Measurements from ENCODE around the gene CIB4.

Gene CIB4

DNA sequence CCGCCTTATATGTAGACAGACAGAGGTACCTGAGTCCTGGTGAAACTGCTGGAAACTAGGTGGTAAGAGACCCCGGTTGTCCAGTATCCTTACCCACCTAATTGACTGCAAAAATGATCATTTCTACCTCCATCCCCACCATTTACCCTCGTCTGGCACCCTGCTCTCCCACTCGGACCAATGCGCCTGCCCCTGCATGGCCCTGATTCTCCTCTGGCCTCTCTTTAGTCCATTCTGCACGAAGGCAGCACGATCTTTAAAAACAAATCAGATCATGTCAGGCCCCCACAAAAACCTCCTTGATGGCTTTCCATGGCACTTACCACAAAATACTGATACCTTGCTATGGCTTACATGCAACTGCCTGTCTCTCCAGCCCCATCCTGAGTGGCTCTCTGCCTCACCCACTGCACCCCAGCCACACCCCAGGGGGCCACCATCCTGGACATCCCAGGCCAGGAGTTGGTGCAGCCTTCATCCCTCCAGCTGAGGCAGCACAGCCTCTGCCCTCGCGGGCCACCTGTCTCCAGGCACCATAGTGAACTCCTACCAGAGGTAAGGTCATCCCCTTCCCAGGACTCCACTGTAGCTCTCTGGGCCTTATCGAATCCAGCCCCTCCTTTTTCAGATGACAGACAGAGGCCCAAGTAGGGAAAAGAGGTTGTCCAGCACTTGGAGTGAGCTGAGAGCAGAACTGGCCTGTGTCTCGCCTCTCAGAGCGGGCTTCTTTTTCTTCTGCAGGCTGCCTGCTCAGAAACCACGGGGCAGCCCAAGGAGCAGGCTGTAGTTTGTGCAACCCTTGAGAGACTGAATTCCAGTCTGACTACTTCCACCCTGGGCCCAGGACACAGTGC, 12.3 kb upstream of the CIB4 start:
- DNase-seq (no peak), ATAC-seq (ENCODE audit: insufficient read depth, low read depth) (no peak)
- no peak overlapping the region for H3K27ac ChIP-seq (ENCODE audit: low read length)
- H3K4me1 ChIP-seq (ENCODE audit: insufficient read depth, low read length), result no peaks in the 10 kb centered on the region
- no peak overlapping the region for H3K4me2 ChIP-seq (ENCODE audit: insufficient read depth, low read length)
- no peak overlapping the region for H3K4me3 ChIP-seq (ENCODE audit: low read depth in 1 of 2, low read length in 2 of 2)
- H2AFZ ChIP-seq (ENCODE audit: low read depth, low read length), result no peak overlapping the region
- H3K79me2 ChIP-seq (ENCODE audit: insufficient read depth, low read length), result no peaks in the 10 kb centered on the region
- TF ChIP-seq, protein P1, sequence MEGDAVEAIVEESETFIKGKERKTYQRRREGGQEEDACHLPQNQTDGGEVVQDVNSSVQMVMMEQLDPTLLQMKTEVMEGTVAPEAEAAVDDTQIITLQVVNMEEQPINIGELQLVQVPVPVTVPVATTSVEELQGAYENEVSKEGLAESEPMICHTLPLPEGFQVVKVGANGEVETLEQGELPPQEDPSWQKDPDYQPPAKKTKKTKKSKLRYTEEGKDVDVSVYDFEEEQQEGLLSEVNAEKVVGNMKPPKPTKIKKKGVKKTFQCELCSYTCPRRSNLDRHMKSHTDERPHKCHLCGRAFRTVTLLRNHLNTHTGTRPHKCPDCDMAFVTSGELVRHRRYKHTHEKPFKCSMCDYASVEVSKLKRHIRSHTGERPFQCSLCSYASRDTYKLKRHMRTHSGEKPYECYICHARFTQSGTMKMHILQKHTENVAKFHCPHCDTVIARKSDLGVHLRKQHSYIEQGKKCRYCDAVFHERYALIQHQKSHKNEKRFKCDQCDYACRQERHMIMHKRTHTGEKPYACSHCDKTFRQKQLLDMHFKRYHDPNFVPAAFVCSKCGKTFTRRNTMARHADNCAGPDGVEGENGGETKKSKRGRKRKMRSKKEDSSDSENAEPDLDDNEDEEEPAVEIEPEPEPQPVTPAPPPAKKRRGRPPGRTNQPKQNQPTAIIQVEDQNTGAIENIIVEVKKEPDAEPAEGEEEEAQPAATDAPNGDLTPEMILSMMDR (IDR thresholded peaks at IDR 0.05; ENCODE audit: borderline replicate concordance, extremely low read depth, low read length, poor library complexity, severe bottlenecking), result no peak
- no peak for TF ChIP-seq EZH2 (IDR thresholded peaks at IDR 0.05; ENCODE audit: borderline replicate concordance, low read depth, low read length, severe bottlenecking)
- no peaks in the 10 kb centered on the region for H4K20me1 ChIP-seq (ENCODE audit: insufficient read depth, low read length)
- H3K9ac ChIP-seq (ENCODE audit: low read depth, low read length), result no peak overlapping the region
- no peaks in the 10 kb centered on the region for H3K36me3 ChIP-seq (ENCODE audit: insufficient read depth, low read length)
- H3K9me3 ChIP-seq (ENCODE audit: insufficient read depth, low read length, severe bottlenecking), result no peaks in the 10 kb centered on the region
- H3K27me3 ChIP-seq (ENCODE audit: insufficient read depth, low read length, poor library complexity), result peaks cover 3% of the 10 kb centered on the region

DNA sequence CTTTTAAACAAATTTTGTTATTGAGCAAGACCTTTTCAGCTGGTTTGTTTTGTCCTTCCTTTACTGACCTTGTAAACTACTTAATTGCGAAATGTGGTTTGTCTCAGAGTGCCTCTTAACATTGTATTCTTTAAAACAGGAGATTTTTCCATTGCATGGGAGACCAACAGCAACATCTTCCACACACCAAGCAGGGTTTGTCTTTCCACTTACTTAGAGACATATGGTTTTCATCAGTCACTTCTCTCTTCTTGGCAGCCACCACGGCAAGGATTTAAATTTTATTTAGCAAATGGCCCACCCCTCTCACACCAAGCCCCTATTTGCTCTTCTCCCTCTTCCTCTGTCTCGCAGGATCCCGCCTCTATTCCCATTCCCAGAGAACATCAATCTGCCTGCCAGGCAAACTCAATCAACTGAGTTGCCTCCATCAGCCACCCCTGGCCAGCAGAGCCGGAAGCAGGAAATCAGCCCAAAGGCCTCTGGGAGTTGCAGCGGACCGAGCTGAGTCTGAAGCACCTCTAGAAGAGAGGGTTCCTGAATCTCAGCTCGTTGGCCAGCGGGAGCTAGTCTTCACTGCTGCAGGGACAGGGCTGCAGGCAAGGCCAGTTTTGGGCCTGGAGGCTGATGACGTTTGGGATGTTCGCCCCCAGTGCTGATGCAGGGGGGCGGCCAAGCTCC, 11.3 kb upstream of the CIB4 start:
- TF ChIP-seq, protein P1 (IDR thresholded peaks at IDR 0.05; ENCODE audit: borderline replicate concordance, extremely low read depth, low read length, poor library complexity, severe bottlenecking), result no peak
- TF ChIP-seq EZH2 (IDR thresholded peaks at IDR 0.05; ENCODE audit: borderline replicate concordance, low read depth, low read length, severe bottlenecking), result no peak
- Histone ChIP-seq H4K20me1 (ENCODE audit: insufficient read depth, low read length) (no peaks in the 10 kb centered on the region), H3K79me2 (ENCODE audit: insufficient read depth, low read length) (no peaks in the 10 kb centered on the region), H3K27ac (ENCODE audit: low read length) (no peak overlapping the region), H3K4me3 (ENCODE audit: low read depth in 1 of 2, low read length in 2 of 2) (no peak overlapping the region), H3K4me1 (ENCODE audit: insufficient read depth, low read length) (no peaks in the 10 kb centered on the region), H3K9me3 (ENCODE audit: insufficient read depth, low read length, severe bottlenecking) (no peaks in the 10 kb centered on the region), H3K4me2 (ENCODE audit: insufficient read depth, low read length) (no peak overlapping the region), H2AFZ (ENCODE audit: low read depth, low read length) (no peak overlapping the region), H3K36me3 (ENCODE audit: insufficient read depth, low read length) (no peaks in the 10 kb centered on the region), H3K27me3 (ENCODE audit: insufficient read depth, low read length, poor library complexity) (peaks cover 3% of the 10 kb centered on the region), H3K9ac (ENCODE audit: low read depth, low read length) (no peak overlapping the region)
- ATAC-seq (ENCODE audit: insufficient read depth, low read depth) (no peak), DNase-seq (no peak)

DNA sequence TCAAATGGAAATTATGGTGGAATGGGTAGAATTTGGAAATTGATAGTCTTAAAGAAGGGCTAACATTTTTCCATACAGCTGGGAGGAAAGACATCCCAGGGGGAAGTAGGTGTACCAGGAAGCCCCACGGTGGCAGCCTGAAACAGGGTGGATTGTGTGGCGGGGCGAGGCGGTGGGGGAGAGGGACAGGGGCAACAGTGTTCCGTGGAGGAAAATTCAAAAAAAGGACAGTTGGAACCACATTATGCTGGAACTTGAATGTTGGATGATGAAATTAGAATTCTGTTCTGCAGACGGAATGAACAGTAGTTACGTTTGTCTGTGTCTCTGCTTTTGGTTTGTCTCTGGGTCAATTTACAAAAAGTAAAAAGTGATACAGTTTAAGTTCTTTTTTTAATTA, 10.6 kb upstream of the CIB4 start:
- no peak overlapping the region for H3K4me2 ChIP-seq (ENCODE audit: insufficient read depth, low read length)
- H3K27me3 ChIP-seq (ENCODE audit: insufficient read depth, low read length, poor library complexity), result peaks cover 3% of the 10 kb centered on the region
- H4K20me1 ChIP-seq (ENCODE audit: insufficient read depth, low read length), result no peaks in the 10 kb centered on the region
- H2AFZ ChIP-seq (ENCODE audit: low read depth, low read length), result no peak overlapping the region
- H3K4me1 ChIP-seq (ENCODE audit: insufficient read depth, low read length), result no peaks in the 10 kb centered on the region
- no peak for TF ChIP-seq EZH2 (IDR thresholded peaks at IDR 0.05; ENCODE audit: borderline replicate concordance, low read depth, low read length, severe bottlenecking)
- TF ChIP-seq, protein P1 (IDR thresholded peaks at IDR 0.05; ENCODE audit: borderline replicate concordance, extremely low read depth, low read length, poor library complexity, severe bottlenecking), result no peak
- no peaks in the 10 kb centered on the region for H3K9me3 ChIP-seq (ENCODE audit: insufficient read depth, low read length, severe bottlenecking)
- H3K36me3 ChIP-seq (ENCODE audit: insufficient read depth, low read length), result no peaks in the 10 kb centered on the region
- ATAC-seq (ENCODE audit: insufficient read depth, low read depth) (no peak), DNase-seq (no peak)
- H3K4me3 ChIP-seq (ENCODE audit: low read depth in 1 of 2, low read length in 2 of 2), result no peak overlapping the region
- no peak overlapping the region for H3K9ac ChIP-seq (ENCODE audit: low read depth, low read length)
- no peak overlapping the region for H3K27ac ChIP-seq (ENCODE audit: low read length)
- no peaks in the 10 kb centered on the region for H3K79me2 ChIP-seq (ENCODE audit: insufficient read depth, low read length)

All from DND-41 (cell line).